Metanephros (tissue), 2 donors: ENCODE results near the gene WDR74. TPM values are rescaled to one million over a fixed set of nuclear protein-coding genes. Genes with fewer than 3 reads are reported as not detected.
A peak's percentile ranks its signal among the peaks of the same experiment; 100 is the strongest.

Experiments used
- small RNA-seq: library from RNA; depleted of rRNA; stranded (forward); fragments of <200 nt; gene quantifications from one replicate; pipeline ENCODE3, GENCODE V24; 2014; ENCODE audit warnings: low replicate concordance
- total RNA-seq: library from RNA; depleted of rRNA; stranded (reverse); fragments of >200 nt; gene quantifications from one replicate; pipeline ENCODE4 v1.2.3, GENCODE V29; 2014

WDR74 gene
- total RNA-seq = 33.6 TPM

GRCh38 chr11:62839050-62839945, at the start of gene WDR74:
WDR74 (minus strand) TSS chr11:62839590; CDS start chr11:62839570, 20 bp downstream.

GRCh38 chr11:62880803-62881578, 41.6 kb upstream of the WDR74 start, which contains the start of gene SLC3A2:
SLC3A2 (plus strand) TSS chr11:62880896; CDS start chr11:62881024, 128 bp downstream.

GRCh38 chr11:62832336-62833234, 6.8 kb downstream of the WDR74 start, which contains the start of gene TEX54:
TEX54 (minus strand) TSS chr11:62832841.

GRCh38 chr11:62831520-62832335, 7.7 kb downstream of the WDR74 start, which contains the start of gene STX5:
STX5 (minus strand) TSS chr11:62832051; CDS start chr11:62831243, 808 bp downstream.

GRCh38 chr11:62805076-62805892, 34.1 kb downstream of the WDR74 start, which contains the start of gene NXF1:
NXF1 (minus strand) TSS chr11:62805440; CDS start chr11:62805356, 84 bp downstream.

GRCh38 chr11:62791501-62792201, 47.7 kb downstream of the WDR74 start, which contains the start of gene TMEM223:
TMEM223 (minus strand) TSS chr11:62792006; CDS start chr11:62791994, 12 bp downstream.

GRCh38 chr11:62787005-62787759, 52.2 kb downstream of the WDR74 start, which contains the start of gene TMEM179B:
TMEM179B (plus strand) TSS chr11:62787402; CDS start chr11:62787432, 30 bp downstream.

Small RNA genes lying within 50 kb of the gene (small RNA-seq; reads per million reads assigned to genes)
- 0.09 reads per million for gene MIR6514
- not detected for gene RF00099
- gene RNU6-118P = not detected
- gene SNORD22 = not detected
- gene SNORD26 = not detected
- gene SNORD27 = not detected
- gene SNORD28 = not detected
- 379 reads per million, percentile 98 among the genes with 10 or more reads in this experiment for gene SNORD30

Other genes starting within 250 kb of the WDR74 start
- 12.9 TPM for gene TUT1, start 248.1 kb downstream of the WDR74 start, total RNA-seq
- gene MTA2, start 237.7 kb downstream of the WDR74 start, total RNA-seq = 79.0 TPM
- 26.9 TPM for gene EML3, start 226.8 kb downstream of the WDR74 start, total RNA-seq
- 1.6 TPM for gene ROM1, start 226.3 kb downstream of the WDR74 start, total RNA-seq
- gene B3GAT3, start 217.6 kb downstream of the WDR74 start, total RNA-seq = 28.3 TPM
- gene GANAB, start 193.0 kb downstream of the WDR74 start, total RNA-seq = 253 TPM
- 23.0 TPM for gene INTS5, start 186.3 kb downstream of the WDR74 start, total RNA-seq
- 20.1 TPM for gene C11orf98, start 174.4 kb downstream of the WDR74 start, total RNA-seq
- 8.9 TPM for gene CSKMT, start 174.3 kb downstream of the WDR74 start, total RNA-seq
- gene UQCC3, start 167.9 kb downstream of the WDR74 start, total RNA-seq = 10.2 TPM
- 4.0 TPM for gene LBHD1, start 167.3 kb downstream of the WDR74 start, total RNA-seq
- gene UBXN1, start 160.5 kb downstream of the WDR74 start, total RNA-seq = 89.0 TPM
- gene LRRN4CL, start 150.1 kb downstream of the WDR74 start, total RNA-seq = 5.4 TPM
- 79.3 TPM for gene BSCL2, start 132.2 kb downstream of the WDR74 start, total RNA-seq
- gene GNG3, start 131.9 kb downstream of the WDR74 start, total RNA-seq = not detected
- gene HNRNPUL2, start 112.1 kb downstream of the WDR74 start, total RNA-seq = 39.5 TPM
- gene TTC9C, start 111.1 kb downstream of the WDR74 start, total RNA-seq = 34.4 TPM
- 14.8 TPM for gene ZBTB3, start 85.4 kb downstream of the WDR74 start, total RNA-seq
- 87.4 TPM for gene POLR2G, start 78.0 kb downstream of the WDR74 start, total RNA-seq
- 36.1 TPM for gene TAF6L, start 68.2 kb downstream of the WDR74 start, total RNA-seq
- gene TMEM179B, start 52.2 kb downstream of the WDR74 start, total RNA-seq = 43.4 TPM
- 20.4 TPM for gene TMEM223, start 47.6 kb downstream of the WDR74 start, total RNA-seq
- gene NXF1, start 34.1 kb downstream of the WDR74 start, total RNA-seq = 37.9 TPM
- 34.2 TPM for gene STX5, start 7.5 kb downstream of the WDR74 start, total RNA-seq
- not detected for gene TEX54, start 6.7 kb downstream of the WDR74 start, total RNA-seq
- gene SLC3A2, start 41.3 kb upstream of the WDR74 start, total RNA-seq = 139 TPM
- not detected for gene CHRM1, start 81.8 kb upstream of the WDR74 start, total RNA-seq
- gene SLC22A6, start 145.4 kb upstream of the WDR74 start, total RNA-seq = 9.7 TPM
- gene SLC22A8, start 176.3 kb upstream of the WDR74 start, total RNA-seq = 10.3 TPM